Activated effector memory CD4-positive, alpha-beta T cell treated with Interleukin-2 at 50 U/mL for 16 hours (primary cell): ENCODE data around the gene HDAC4.
A peak's percentile ranks its signal among the peaks of the same experiment; 100 is the strongest.

ENCODE experiments used
- DNase-seq: peaks from one replicate; pipeline ENCODE4 v3.0.0-alpha.2; 2020

HDAC4 gene

DNA sequence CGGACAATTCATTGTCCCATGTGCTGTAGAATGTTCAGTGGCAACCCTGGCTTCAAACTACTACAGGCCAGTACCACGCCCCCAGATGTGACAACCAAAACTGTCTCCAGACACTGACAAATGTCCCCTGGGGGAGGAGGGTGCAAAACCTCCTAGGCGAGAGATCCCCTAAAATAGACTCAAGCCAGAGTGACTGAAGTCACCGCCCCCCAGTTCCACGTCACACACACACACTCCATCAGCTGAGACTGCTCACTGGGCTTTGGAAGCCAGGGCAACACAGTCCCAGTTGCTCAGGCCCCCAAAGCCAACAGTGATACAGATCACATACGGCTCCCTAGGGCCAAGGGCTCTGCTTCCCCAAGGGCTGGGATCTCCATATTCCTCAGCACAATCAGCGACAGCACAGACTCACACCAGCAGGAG lies 19.1 kb downstream of the HDAC4 start:
- DNase-seq = no peak

DNA sequence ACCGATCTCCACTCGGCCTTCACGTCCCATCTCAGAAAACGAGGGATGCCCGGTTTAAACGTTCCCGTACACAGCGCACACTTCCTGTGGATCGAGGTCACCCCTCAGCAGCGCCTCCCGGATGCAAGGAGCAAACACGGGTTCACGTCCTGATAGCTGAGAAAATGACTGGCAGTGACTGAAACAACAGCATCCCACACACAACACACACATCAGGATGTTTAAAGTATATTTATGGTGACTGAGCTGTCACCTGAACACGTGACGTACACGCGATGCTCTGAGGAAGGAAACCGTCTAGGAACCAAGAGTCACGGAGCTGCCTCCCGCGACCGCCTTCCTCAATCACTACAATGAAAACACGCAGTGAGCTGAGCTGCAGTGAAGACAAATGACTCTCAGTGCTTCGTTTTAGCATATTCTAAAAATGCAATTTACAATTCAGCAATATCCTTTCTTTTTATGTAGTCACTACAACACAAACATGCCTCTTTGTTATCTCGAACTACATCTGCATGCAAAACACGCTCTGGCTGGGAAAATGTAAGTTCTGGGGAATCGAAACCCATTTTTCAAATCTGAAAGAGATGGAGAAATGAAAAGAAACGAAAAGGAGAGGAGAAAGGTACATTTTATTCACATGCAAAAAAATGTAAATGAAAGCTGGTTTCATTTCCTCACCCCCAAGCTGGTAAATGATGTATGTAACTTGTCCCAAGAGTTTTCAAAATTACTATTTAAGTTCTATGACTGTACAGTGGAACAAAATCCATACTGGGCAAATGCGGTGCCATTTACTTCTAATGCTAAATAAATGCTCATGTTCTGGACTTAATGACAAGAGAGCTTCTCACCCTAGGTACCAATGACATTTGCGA lies 19.8 kb downstream of the HDAC4 start:
- peak; percentile 53 for DNase-seq

DNA sequence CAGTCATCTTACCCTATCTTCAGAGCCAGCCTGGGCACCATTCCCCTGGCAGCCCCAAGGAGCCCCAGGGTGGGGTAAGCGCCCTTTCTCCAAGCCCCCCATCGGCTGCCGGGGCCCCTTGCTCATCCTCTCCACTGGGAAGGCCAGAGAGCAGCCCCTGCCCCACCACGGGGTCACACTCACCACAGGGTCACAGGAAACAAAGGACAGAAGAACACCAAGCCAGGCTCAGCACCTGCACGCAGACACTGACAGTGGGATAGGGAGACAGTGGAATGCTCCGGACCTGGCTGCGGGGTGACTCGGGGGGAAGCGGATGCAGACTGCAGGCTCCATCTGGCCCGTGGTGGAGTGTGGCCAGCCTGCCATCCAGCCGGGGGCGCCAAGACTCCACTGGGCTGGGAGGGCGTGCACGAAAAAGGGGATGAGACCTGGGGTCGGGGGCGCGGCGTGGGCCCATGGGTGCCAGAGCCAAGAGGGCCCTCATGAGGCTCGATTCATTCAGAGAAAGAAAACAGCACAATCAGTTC lies 21.1 kb downstream of the HDAC4 start:
- DNase-seq = no peak

DNA sequence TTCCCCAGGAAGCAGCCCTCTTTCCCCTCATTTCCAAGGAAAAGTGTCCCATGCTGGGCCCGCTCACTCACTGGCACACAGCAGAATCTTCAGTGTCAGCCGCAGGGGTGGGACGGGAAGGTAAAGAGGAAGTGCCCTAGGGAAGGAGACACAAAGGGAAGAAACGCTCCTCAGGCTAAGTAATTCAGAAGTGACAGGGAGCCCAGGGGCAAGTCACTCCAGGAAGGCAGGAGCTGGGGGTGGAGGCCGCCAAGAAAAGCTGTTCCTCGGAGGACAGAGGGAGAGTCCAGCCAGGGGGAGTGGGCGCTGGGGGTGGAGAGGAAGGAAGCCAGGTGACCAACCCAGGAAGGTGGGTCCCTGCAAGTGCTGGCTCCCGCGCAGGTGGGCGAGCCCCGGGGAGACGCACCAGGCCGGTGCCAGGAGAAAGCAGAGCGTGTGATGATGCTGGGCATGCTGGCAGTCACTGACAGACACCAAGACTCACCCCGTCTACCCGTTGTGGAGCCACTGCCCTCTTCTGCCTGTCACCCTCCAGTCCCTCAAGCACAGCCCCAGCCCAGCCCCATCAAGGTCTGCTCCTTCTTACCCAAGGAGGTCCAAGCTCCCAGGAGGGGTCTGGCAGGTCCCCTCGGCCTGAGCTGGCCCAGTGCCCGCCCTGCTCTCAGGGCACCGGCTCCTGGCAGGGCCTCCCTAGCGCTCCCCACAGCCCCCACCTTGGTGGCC lies 21.7 kb downstream of the HDAC4 start:
- DNase-seq = no peak

DNA sequence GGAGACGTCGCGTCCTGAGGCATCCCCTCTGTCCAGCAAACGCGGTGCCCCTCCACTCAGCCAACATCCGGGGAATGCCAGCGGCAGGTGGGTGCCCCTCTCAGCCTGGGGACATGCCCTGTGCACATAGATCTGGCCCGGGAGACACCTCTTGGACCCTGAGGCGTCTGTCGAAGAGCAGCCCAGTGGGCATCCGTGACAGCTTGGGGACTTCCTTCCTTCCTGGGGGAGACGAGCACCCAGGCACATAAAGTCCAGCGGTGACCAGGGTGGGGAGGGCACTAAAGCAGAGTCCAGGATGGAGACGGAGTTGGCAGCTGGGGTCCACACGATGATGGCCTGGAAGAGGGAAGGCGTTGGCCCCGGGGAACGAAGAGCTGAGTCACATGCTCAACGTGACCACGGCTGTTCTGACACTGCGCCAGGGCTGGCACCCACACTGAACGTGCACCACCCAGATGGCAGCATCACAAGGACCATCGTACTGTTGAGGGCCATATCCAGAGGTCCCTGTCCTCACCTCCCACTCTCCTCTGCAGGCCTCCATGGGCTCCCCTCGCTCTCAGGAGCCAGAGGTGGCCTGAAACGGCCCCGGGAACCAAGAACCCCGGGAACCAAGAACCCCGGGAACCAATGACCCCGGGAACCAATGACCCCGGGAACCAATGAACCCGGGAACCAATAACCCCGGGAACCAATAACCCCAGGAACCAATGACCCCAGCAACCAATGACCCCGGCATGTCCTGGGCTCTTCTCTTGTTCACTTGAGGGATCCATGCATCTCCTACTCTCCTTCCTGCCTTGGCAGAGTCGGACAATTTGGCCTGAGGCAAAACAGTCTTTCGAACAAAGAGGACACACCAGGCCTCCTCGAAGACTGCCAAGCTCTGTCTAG lies 22.6 kb downstream of the HDAC4 start:
- no peak for DNase-seq

DNA sequence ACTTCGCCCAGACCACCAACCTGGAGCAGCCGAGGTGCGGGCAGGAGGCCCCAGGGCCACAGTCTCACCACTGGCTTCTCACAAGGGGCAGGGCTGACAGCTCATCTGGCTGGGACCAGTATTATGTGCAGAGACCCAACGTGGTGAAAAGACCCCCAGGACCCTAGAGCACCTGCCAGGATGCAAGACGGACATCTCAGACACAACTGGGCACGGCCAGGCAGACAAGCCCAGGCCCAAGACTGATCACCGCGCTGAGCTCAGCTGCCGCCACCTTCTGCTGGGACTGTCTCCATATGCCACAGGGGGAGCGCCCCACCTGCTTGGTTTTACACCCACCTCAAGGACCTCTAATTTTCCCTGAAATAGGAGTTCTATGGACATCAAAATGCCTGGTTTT lies 23.2 kb downstream of the HDAC4 start:
- no peak for DNase-seq

DNA sequence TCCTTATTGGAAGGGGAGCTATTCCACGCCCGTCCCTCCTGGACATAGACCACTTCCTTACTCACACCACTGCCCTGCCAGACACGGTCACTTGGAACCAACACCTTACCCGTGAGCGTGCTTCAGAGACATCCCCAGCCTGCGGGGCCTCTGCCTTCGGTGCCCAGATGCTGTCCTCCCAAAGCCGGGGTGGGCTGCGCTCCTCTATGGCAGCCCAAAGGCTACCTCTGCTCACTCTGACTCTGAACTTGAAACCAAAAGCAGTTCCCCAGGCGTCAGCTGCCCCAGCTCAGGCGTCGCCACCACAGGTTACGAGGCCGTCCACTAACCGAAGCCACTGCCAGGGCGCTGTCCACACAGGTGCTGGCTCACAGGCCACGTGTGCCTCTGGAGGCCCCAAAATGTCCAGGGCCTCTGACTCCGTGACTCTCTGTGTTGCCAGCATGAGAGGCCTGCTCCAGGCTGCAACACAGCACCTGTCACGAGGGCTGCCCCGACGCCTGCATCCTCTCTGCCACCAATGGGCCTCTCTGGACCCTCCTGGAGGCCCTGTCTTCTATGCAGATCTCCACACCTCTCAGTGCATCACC lies 23.8 kb downstream of the HDAC4 start:
- DNase-seq = no peak

DNA sequence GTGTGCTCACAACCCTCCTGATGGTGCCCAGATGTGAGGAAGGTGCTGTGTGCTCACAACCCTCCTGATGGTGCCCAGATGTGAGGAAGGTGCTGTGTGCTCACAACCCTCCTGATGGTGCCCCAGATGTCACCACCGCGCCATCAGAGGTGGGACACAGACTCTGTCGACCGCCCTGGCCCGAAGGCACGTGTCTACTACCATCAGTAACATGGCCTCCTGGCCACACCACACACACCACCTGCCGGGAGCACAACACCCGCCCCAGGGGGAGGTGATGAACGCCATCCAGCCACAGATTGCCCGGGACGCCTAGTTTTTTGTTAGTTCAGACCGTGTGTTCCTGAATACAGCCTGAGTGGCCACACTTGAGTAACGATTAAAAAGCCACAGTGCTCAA lies 24.5 kb downstream of the HDAC4 start:
- DNase-seq = no peak

DNA sequence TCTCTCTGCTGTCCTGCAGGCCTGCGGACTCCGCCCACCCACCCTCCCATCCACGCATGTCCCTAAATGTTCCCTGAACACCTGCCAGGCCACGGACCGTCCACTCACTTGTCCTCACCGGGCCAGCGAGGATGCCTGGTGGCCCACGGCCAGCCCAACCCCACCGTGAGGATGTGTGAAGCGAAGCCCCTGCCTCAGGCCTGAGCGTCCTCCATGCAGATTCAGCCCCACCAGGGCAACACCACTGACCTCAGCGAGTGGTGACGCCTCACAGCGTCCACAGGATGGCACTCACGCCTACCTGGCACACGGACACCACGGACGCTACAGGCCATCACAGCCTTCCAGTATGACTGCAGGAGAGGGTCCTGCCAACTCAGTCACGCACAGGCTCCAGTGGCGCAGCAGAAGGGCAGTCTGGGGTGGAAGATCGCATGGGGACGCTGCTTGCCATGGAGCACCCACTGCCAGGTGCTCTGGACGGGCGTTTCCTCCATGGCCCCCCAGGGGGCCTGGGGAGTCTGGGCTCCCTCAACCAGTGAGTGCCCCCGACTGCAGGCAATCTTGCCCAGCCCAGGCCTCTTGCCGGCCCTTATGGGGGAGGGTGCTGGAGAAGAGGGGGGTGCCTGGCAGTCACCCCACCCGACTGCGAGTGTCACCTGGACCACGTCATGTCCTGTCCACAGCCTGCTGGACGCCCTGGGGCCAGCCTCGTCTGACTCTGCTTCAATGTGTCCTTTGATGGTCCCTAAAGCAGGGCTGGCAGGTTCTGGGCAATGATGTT lies 25.4 kb downstream of the HDAC4 start:
- no peak for DNase-seq

DNA sequence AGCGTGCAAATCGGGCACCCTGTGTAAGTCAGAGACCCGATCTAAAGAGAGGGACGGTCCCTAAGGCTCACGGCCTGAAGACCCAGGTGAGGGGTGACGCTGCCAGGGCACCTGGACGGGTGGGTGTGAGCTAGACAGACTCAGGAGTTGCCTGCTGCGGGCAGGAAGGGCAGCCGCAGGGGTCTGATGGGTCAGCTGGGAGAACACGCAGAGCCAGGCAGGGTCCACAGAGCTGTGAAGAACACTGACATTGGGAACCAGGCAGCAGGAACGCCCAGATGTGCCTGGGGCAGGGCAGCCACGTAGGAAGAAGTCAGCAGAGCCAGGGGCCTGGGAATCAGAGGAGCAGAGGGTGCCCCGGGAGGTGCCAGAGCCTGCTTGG lies 25.9 kb downstream of the HDAC4 start:
- no peak for DNase-seq

DNA sequence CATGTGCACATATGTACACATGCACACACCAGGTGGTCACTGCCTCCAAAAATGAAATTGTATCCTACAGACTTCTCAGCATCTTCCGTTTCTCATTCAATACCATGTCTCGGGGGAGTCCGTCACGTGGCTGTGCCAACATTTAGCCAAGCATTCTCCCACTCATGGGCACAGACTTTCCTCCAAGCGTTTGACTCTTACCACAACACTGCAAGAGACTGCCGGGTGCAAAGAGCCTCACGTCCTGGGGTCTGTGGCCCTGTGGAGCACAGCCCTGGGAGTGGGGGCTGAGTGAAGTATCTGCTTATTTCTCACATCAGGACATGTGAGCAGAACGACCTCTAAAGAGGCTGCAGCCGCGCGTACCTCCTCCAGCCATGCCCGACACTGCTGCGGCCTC lies 28.0 kb downstream of the HDAC4 start:
- no peak for DNase-seq

DNA sequence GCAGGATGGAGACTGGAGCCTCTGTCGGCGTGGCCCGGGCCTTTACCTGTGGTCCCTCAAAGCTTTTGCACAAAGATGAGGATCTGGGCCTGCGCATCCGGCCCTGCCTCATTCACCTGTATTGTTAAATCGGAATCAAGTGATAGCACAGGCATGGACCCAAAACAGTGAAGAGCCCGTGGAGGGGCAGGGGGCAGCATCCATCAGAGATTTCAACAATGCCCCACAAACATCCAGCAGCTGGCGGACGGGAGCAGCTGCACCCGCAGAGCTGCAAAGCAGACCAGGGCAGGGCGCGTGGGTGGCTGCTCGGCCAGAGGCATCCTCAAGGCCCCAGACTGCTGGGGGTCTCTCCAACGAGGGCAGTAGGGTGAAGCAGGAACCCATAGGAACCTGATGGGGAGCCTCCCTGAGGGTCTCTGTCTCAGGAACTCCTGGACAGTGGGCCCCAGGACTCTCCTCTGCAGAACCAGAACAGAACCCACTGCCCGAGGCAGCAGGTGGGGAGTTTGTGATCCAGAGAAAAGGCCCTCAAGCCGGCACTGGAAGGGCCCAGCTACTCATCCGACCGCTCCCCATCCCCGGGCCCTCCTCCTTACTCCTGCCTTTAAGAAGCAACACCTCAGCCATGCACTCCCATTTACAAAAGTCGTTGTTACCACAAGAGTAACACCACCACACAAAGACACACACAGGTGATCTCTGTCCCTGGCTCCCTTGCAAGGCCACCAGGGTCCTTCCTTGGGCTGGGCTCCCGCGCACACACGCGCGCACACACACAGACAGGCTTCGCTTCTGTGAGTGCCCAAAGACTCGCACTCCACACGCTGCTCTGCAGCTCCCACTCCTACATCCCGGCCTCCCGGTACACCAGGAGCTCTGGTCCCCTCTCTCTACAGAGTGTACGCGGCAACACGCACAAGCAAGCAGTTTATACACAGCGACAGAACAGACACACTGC lies 28.8 kb downstream of the HDAC4 start:
- DNase-seq = no peak

DNA sequence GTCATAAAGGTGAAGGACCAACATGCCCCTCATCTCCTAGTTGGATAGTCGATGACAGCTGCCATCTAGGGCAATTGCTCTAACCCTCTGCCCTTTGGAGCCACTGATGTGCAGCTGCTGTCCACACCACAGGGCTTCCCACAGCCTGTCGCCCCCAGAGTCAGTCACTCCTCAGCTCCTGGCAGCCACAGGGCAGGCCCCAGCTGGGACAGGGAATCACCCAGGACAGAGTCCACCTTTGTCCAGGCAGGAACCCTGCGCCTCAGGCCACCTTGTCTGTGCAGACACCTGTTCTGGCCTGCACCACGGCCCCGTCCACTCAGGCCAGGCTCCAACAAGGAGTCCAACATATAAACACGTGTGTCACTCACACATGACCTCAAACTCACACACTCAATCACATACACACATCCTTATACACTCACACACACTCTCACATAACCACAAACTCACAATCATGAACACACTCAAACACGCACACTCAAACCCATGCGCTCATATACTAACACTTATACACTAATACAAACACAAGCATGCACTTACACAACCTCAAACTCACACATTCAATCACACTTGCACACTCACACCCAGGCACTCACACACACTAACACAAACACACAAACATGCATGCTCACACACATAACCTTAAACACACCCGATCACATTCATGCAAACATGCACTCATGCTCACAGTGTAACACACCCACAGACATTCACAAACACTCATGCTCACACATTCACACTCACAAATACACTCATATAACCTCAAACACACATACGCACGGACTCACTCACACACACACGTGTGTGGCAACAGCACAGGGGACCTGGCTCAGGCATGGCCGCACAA lies 29.7 kb downstream of the HDAC4 start:
- DNase-seq = no peak

DNA sequence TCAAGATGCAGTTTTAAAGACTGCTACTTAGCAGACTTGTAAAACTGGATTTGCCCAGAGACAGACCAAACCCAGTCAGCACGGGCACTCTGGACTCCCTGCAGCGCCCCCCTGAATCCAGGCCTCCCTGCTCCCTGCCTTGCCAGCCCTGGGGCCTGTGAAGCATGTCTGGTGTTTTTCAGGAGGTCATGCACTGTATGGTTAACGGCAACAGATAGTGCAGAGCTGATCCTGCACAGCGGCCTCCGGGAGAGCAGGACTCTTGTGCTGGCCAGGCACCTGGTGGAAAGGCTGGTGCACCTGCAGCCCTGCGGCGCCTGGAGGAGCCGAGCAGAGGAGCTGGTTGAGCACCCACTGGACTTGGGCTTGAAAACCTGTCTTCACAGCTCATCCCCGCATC lies 30.4 kb downstream of the HDAC4 start:
- DNase-seq = no peak

DNA sequence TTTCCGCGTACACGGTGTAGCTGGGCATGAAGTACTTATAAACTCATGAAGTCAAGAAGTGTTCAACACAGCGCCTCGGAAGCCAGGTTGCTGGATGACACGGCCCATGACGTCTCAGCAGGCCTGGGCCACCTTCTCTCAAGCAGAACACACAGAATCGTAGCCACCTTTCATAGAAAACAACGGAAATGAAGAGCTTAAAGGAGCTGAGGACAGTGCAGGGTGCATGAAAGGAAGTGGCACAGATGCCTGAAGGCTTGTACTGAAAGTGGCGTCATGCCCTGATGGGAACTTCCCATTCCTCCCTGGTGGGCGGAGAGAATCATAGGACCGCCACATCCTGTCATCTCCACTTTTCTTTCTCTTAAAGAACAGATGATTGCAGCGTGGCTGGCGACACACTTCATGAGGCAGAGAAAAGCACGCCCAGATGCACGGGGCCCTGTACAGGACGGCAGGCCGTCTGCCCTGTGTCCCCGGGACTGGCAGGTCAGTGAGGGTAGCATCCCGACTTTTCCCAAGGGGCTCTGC lies 31.1 kb downstream of the HDAC4 start:
- peak; percentile 54 for DNase-seq

DNA sequence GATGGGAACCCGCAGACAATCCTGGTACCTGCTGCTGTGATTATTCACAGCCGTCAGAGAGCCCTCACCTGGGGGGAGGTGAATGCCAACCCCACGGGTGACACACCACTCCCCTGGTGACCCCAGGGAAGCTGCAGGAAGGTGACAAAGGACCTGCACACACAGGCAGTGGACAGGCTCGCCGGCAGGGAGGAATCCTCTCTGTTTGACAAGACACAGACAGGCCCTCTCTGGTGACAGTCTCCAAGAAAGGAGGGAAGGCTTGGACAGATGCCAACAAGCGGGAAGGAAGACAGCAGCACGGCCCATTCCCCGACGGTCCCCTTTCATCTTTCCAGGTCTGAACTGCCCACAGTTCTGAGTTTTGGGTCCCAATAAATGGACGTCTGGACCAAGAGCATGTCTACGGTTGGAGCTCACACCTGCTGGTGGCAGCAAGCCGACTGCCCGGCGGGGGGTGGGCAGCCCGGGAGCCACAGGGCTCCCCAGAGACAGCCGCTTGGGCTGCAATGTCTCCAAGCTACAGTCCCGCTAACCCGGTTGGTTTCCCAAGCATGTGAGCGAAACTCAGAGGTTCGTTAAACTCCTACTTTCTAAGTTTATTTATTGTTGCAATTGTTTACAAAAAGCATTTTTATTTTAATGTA lies 31.8 kb downstream of the HDAC4 start:
- DNase-seq = no peak

DNA sequence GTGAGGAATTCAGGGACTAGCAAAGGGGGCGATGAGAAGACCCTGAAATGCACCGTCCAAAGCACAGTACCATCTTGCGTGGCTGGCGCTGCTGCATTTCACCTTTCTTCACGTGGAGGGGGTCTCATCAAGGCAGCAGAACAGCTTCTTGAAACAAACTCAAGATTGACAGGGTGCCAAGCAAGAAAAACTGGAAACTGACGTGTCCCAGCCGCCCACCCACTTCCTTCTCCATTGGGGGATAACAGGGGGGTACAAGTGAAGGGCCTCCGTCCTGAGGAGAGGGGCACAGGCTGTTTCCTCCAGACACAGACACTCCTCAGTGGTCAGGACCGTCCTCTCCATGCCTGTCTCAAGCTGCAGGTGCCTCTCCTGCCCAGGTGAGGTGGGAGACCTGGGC lies 32.5 kb downstream of the HDAC4 start:
- no peak for DNase-seq

DNA sequence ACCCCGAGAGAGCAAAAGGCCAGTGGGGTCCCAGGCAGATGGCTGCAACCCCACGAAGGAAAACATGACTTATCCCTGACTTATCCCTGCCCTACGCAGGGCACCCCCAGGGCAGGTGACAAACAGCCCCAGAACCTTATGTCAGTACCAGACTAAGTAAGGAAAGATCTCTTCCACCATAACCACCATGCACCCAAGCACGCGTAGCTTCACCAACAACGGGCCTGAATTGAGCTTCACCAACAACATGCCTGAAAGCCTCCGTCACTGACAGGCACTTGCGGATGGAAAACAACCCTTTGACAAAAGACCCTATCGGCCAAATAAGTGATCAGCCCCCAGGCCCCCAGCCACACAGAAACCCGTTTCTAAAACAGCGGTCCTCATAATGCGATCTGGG lies 34.1 kb downstream of the HDAC4 start:
- no peak for DNase-seq
